Measurements from ENCODE around the gene RDH5.
"Not testable (repeated sequence)": the region's sequence is repeated elsewhere in the genome, so short reads cannot be mapped to it uniquely, and the experiment has no call there.

Gene RDH5

DNA sequence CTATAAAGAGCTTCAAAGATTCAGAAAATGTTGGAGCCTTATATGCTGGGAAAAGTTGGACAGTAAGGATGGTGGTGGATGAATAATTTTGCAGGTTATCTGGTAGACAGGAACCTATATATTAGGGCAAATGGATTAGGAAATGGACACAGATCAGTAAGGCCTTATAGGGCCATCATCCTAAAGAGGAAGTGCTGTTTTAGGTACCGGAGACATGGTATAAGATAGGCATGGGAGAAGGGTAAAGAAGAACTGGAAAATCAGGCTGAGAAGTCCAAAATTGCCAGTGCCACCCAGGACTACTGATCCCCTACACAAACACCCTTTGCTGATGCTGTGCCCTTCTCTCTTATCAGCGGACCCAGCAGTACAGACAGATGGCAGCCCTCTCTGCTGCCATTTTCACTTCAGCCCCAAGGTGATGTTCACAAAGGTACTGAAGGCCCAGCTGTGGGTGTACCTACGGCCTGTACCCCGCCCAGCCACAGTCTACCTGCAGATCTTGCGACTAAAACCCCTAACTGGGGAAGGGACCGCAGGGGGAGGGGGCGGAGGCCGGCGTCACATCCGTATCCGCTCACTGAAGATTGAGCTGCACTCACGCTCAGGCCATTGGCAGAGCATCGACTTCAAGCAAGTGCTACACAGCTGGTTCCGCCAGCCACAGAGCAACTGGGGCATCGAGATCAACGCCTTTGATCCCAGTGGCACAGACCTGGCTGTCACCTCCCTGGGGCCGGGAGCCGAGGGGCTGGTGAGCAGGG lies 28.2 kb downstream of the RDH5 start:
- DNase-seq: no peak

GRCh38 chr12:55755246-55755645 lies 35.1 kb downstream of the RDH5 start:
- DNase-seq: no peak

- DNase-seq: no peak
Observed at GRCh38 chr12:55757701-55758100, 37.5 kb downstream of the RDH5 start.

- not testable (repeated sequence) for DNase-seq
Observed at GRCh38 chr12:55758575-55758974, 38.4 kb downstream of the RDH5 start.

GRCh38 chr12:55760663-55761062 lies 40.5 kb downstream of the RDH5 start:
- no peak for DNase-seq

DNA sequence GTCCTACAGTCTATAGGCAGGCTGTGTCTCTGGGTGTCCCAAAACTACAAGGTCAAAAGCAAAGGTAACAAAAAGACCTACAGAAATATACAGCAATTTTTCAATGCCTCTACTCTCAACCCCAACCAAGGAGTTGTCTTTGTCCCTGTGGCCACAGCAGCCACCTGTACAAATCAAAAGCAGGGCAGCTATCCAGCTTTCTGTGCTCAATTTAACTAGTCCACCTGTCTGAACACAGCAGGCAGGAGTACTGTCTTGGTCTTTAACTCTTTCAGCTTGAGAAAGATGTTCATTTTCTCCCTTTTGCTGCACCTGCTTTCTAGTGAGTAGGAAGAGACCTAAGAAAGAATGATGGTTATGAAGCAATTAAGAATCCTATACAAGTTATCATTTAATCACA lies 42.5 kb downstream of the RDH5 start:
- DNase-seq: no peak

DNA sequence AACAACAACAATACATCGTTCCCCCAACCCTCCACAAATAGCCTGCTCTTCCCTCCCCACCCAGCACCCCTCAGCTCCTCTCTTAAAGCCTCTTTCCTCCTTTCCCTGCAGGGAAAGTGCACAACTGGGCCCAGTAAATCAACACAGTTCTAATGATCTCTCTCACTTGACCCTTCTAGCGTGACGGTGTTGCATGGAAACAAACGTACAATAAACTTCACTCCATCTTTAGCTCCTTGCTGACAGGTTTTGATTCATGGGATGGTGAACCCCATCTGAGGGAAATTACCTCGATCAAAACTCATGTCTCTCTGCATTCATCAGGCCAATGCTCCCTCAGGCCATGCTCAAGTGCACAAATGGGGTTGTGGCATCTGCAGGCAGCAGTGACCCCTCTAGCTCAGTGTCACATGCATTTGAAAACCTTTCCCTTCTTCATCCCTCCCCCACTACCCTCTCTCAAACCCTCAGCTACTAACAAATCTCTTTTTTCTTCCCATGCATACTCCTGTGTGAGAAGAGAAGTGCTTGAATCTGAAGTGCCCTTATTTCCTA lies 45.6 kb downstream of the RDH5 start:
- DNase-seq: no peak

GRCh38 chr12:55767156-55767555 lies 47.0 kb downstream of the RDH5 start:
- no peak for DNase-seq

DNA sequence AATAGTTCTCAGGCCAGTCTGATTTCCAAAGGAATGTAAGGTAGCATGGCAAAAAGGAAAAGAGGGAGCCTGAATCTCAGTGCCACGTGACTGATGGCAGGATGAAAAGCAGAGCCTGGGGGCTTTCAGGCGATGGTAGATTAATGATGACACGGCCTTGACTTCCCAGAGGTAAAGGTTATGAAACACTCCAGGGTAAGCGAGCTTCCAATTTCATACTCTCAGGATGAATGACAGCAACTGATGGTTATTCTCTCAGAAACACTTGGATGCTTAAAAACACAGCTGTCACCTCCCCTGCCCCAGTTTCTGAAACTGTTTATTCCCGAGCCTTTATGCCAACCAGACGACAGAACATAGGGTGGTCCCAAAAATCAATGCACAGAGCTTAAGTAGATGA lies 51.5 kb downstream of the RDH5 start:
- no peak for DNase-seq
